GM23338 (cell line): ENCODE results near the gene RASSF7. TPM values are rescaled to one million over a fixed set of nuclear protein-coding genes. Genes with fewer than 3 reads are reported as not detected.

Experiments
- ATAC-seq: fragments of 200-7000 bp; cut with Tn5 transposase; 3 replicates; pipeline ENCODE4 v1.9.1; 2020
- DNase-seq: peaks from one replicate; pipeline ENCODE4 v3.0.0-alpha.2; 2015; ENCODE audit warnings: low spot score
- H2AFZ ChIP-seq: fragments of 200-600 bp; sonication (generic); 2 replicates; pipeline ENCODE4 v1.8.0; 2016; ENCODE audit warnings: antibody characterized with exemption, mild to moderate bottlenecking, moderate library complexity
- H3F3A ChIP-seq: fragments of 200-600 bp; sonication (generic); replicated peaks from 2 replicates; pipeline ENCODE4 v1.8.0; 2017; ENCODE audit warnings: antibody characterized with exemption, mixed run types, low read depth
- H3K27ac ChIP-seq: fragments of 200-600 bp; sonication (generic); 2 replicates; pipeline ENCODE4 v1.6.1; 2016; ENCODE audit warnings: low read depth
- H3K27me3 ChIP-seq: fragments of 200-600 bp; sonication (generic); 2 replicates; pipeline ENCODE4 v1.8.0; 2016; ENCODE audit warnings: mild to moderate bottlenecking, mixed run types, moderate library complexity; ENCODE audit not compliant: insufficient read depth
- H3K36me3 ChIP-seq: fragments of 200-600 bp; sonication (generic); 2 replicates; pipeline ENCODE4 v1.8.0; 2016; ENCODE audit warnings: mild to moderate bottlenecking; ENCODE audit not compliant: insufficient read depth
- H3K4me1 ChIP-seq: fragments of 200-600 bp; sonication (generic); 2 replicates; pipeline ENCODE4 v1.8.0; 2016; ENCODE audit warnings: mild to moderate bottlenecking, moderate library complexity; ENCODE audit not compliant: insufficient read depth
- H3K4me2 ChIP-seq: fragments of 200-600 bp; sonication (generic); 2 replicates; pipeline ENCODE4 v1.7.1; 2017; ENCODE audit warnings: mixed run types
- H3K4me3 ChIP-seq: fragments of 200-600 bp; sonication (generic); 2 replicates; pipeline ENCODE4 v1.6.1; 2016; ENCODE audit warnings: mixed run types
- H3K79me2 ChIP-seq: fragments of 200-600 bp; sonication (generic); replicated peaks from 2 replicates; pipeline ENCODE4 v1.8.0; 2017; ENCODE audit warnings: mild to moderate bottlenecking; ENCODE audit not compliant: insufficient read depth
- H3K9me2 ChIP-seq: fragments of 200-600 bp; sonication (generic); 2 replicates; pipeline ENCODE4 v1.8.0; 2017; ENCODE audit not compliant: insufficient read depth
- H4K20me1 ChIP-seq: fragments of 200-600 bp; sonication (generic); replicated peaks from 2 replicates; pipeline ENCODE4 v1.8.0; 2017; ENCODE audit warnings: mild to moderate bottlenecking; ENCODE audit not compliant: insufficient read depth
- H3K27ac Mint-ChIP-seq: 2 replicates; pipeline ENCODE4 v1.8.0; 2020; ENCODE audit warnings: inconsistent platforms, mild to moderate bottlenecking, moderate library complexity, mixed read lengths
- H3K27me3 Mint-ChIP-seq: 3 replicates; pipeline ENCODE4 v1.8.0; 2022; ENCODE audit warnings: low read depth, mild to moderate bottlenecking, moderate library complexity, mixed read lengths, inconsistent platforms; ENCODE audit not compliant: insufficient read depth, poor library complexity
- H3K36me3 Mint-ChIP-seq: 3 replicates; pipeline ENCODE4 v1.8.0; 2021; ENCODE audit warnings: low read depth, mild to moderate bottlenecking, inconsistent platforms, moderate library complexity, mixed read lengths
- H3K4me1 Mint-ChIP-seq: 3 replicates; pipeline ENCODE4 v1.8.0; 2020; ENCODE audit warnings: mild to moderate bottlenecking, inconsistent platforms, mixed read lengths
- H3K4me3 Mint-ChIP-seq: 3 replicates; pipeline ENCODE4 v1.8.0; 2021; ENCODE audit warnings: moderate library complexity, mild to moderate bottlenecking, inconsistent platforms, mixed read lengths
- H3K9me3 Mint-ChIP-seq: 3 replicates; pipeline ENCODE4 v1.8.0; 2020; ENCODE audit warnings: moderate library complexity, mild to moderate bottlenecking, inconsistent platforms, mixed read lengths
- CTCF ChIP-seq, 2 experiments: fragments of 200-600 bp in 1 of 2; sonication (generic) in 1 of 2; conservative IDR thresholded peaks; 2 replicates each; pipeline versions ENCODE4 v1.5.1 to v1.6.1; 2016 to 2017; ENCODE audit warnings: antibody characterized with exemption in 2 of 2, low read depth in 2 of 2, mild to moderate bottlenecking in 2 of 2, moderate library complexity in 1 of 2
- EZH2 ChIP-seq: fragments of 200-600 bp; sonication (generic); IDR thresholded peaks from one replicate; pipeline ENCODE4 v1.8.0; 2017; ENCODE audit warnings: antibody characterized with exemption, mild to moderate bottlenecking, low read depth; ENCODE audit not compliant: unreplicated experiment
- EZH2phosphoT487 ChIP-seq: fragments of 200-600 bp; sonication (generic); IDR thresholded peaks from one replicate; pipeline ENCODE4 v1.8.1; 2018; ENCODE audit warnings: antibody characterized with exemption; ENCODE audit not compliant: unreplicated experiment
- JUNB ChIP-seq: IDR thresholded peaks from one replicate; pipeline ENCODE4 v1.6.1; 2016; ENCODE audit warnings: antibody characterized with exemption; ENCODE audit not compliant: unreplicated experiment
- NANOG ChIP-seq: IDR thresholded peaks from 2 replicates; pipeline ENCODE4 v1.6.1; 2016; ENCODE audit warnings: antibody characterized with exemption, borderline replicate concordance
- POLR2AphosphoS5 ChIP-seq: IDR thresholded peaks from 2 replicates; pipeline ENCODE4 v1.6.1; 2016; ENCODE audit warnings: antibody characterized with exemption, low read depth
- STAT1 ChIP-seq: IDR thresholded peaks from one replicate; pipeline ENCODE4 v1.6.1; 2016; ENCODE audit warnings: antibody characterized with exemption; ENCODE audit not compliant: unreplicated experiment
- ZNF331 ChIP-seq: fragments of 250-450 bp; sonication (Bioruptor Pico); IDR thresholded peaks from 2 replicates; pipeline ENCODE4 v1.5.0; 2020; ENCODE audit warnings: low read depth, mild to moderate bottlenecking, moderate library complexity
- ZNF462 ChIP-seq: fragments of 250-450 bp; sonication (Bioruptor Pico); IDR thresholded peaks from 2 replicates; pipeline ENCODE4 v1.5.0; 2020; ENCODE audit warnings: mild to moderate bottlenecking, moderate library complexity
- polyA plus RNA-seq: library from polyadenylated mRNA; unstranded; fragments of >200 nt; fragmentation: Nextera tagmentation; extraction: Ambion mirVana; gene quantifications from 2 replicates; pipeline ENCODE4 v1.2.1, GENCODE V29; 2016
- total RNA-seq: library from RNA; depleted of rRNA; stranded (reverse); fragments of >200 nt; shearing (Covaris generic); gene quantifications from 2 replicates; pipeline ENCODE4 v1.2.3, GENCODE V29; 2014

Gene RASSF7
- total and polyA plus RNA-seq, 2 experiments from 2014 or later = 39.6 to 64.8 TPM

GRCh38 chr11:565921-566509 lies 5.2 kb downstream of the RASSF7 start:
- Histone ChIP-seq H3F3A (peaks cover 3% of the 10 kb centered on the region), H3K27ac (peak overlapping the region; percentile 57; the same call in 1 of the 2 replicates), H3K9me2 (no peaks in the 10 kb centered on the region), H3K36me3 (no peaks in the 10 kb centered on the region), H3K4me3 (no peak overlapping the region), H2AFZ (no peak overlapping the region), H3K79me2 (0 out of 2 replicates have a peak, but pooled peaks cover 7% of the 10 kb centered on the region), H3K4me2 (no peak overlapping the region), H3K4me1 (peaks cover 16% of the 10 kb centered on the region; the same call in 1 of the 2 replicates), H4K20me1 (peaks cover 12% of the 10 kb centered on the region), H3K27me3 (peaks cover 11% of the 10 kb centered on the region; the same call in 1 of the 2 replicates)
- no peaks in the 10 kb centered on the region for H3K9me3 Mint-ChIP-seq
- ATAC-seq = no peak; the same call in 2 of the 3 replicates
- peak; percentile 44 for DNase-seq
- no peak for TF ChIP-seq STAT1
- TF ChIP-seq CTCF (conservative IDR thresholded peaks at IDR 0.05; ENCODE audit: low read depth in 2 of 2) = peak; percentile 8 to 35; a peak in 1 of 4 replicates
- TF ChIP-seq EZH2phosphoT487 = no peak
- no peak for TF ChIP-seq ZNF331 (CRISPR knock-in tag)
- no peak for TF ChIP-seq JUNB
- no peak for TF ChIP-seq ZNF462 (CRISPR knock-in tag)
- peak; percentile 27; the same call in 1 of the 2 replicates for TF ChIP-seq POLR2AphosphoS5
- TF ChIP-seq NANOG = no peak
- no peak for TF ChIP-seq EZH2
- peaks cover 7% of the 10 kb centered on the region; the same call in 2 of the 3 replicates for H3K4me1 Mint-ChIP-seq
- H3K4me3 Mint-ChIP-seq = no peak overlapping the region
- no peaks in the 10 kb centered on the region; the same call in 2 of the 3 replicates for H3K36me3 Mint-ChIP-seq
- no peak overlapping the region for H3K27ac Mint-ChIP-seq
- peaks cover 21% of the 10 kb centered on the region for H3K27me3 Mint-ChIP-seq
